ENCODE results near the gene NPHS1.

The NPHS1 gene

GRCh38 chr19:35786299-35787160, 65.8 kb downstream of the NPHS1 start:
- no peak for DNase-seq

GRCh38 chr19:35785339-35785627, 67.0 kb downstream of the NPHS1 start:
- DNase-seq: no peak

- DNase-seq: no peak
Measured at GRCh38 chr19:35784503-35785338, 67.6 kb downstream of the NPHS1 start.

GRCh38 chr19:35783469-35784434, 68.6 kb downstream of the NPHS1 start:
- DNase-seq: no peak

- no peak for DNase-seq
Measured at GRCh38 chr19:35782589-35782988, 69.7 kb downstream of the NPHS1 start.

GRCh38 chr19:35781650-35782049, 70.7 kb downstream of the NPHS1 start:
- no peak for DNase-seq

DNA sequence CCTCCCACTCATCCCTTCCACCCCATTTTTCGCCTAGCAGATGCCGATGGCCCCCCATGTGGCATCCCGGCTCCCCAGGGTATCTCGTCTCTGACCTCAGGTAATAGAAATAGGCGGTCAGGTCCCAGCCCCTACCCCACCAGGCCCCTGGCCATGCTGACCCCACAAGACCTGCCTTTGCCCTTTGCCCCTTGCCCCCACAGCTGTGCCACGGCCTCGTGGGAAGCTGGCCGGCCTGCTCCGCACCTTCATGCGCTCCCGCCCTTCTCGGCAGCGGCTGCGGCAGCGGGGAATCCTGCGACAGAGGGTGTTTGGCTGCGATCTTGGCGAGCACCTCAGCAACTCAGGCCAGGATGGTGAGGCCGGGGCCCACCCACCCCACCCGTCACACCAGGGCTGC, 71.6 kb downstream of the NPHS1 start:
- no peak for DNase-seq

GRCh38 chr19:35780058-35780457, 72.2 kb downstream of the NPHS1 start:
- DNase-seq: no peak

- DNase-seq: no peak
Measured at GRCh38 chr19:35779033-35779432, 73.3 kb downstream of the NPHS1 start.

DNA sequence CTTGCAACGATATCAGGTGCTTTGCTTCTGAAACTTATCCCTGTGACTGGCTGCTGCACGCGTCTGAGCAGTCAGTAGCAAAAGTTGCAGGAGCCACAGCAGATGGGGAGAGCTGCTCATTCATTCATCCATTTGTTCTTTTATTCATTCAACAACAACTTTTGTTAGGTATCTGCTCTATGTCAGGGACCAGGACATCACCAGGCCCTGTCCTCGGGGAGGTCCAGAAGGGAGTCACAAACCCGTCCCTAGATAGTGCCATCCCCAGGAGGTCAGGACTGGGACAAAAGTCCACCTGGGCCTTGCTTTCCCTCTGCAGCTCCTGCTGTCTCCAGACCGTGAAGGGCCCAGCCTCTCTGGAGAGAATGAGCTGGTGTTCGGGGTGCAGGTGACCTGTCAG, 74.3 kb downstream of the NPHS1 start:
- no peak for DNase-seq

DNA sequence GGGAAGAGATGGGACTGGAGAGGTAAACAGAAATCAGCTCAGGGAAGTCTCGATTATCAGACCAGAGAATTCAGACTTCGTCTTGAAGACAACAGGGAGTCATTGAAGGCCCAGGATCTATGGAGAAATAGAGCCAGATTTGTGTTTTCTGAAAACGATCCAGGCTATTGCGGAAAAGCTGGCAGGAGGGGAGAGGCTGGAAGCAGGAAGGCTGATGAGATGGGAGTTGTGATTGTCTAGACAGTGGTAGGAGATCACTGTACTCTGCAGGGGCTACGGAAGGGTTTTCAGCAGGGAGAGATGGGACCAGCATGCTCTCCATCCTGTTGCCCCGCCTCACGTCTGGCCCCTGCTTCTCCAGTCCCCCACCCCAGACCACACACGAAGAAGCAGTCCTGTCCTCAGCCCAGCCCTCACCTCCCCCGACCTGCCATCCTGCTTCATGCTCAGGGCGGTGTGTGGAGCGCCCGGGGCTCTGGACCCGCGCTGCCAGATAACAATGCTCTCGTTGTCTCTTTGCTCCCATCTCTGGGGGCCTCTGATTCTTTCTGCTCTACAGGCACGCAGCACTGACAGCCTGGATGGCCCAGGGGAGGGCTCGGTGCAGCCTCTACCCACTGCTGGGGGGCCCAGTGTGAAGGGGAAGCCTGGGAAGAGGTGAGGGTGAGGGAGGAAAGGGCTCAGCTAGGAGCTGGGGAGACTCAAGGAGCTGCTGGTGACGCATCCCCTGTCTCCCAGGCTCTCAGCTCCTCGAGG, 75.0 kb downstream of the NPHS1 start:
- no peak for DNase-seq

DNA sequence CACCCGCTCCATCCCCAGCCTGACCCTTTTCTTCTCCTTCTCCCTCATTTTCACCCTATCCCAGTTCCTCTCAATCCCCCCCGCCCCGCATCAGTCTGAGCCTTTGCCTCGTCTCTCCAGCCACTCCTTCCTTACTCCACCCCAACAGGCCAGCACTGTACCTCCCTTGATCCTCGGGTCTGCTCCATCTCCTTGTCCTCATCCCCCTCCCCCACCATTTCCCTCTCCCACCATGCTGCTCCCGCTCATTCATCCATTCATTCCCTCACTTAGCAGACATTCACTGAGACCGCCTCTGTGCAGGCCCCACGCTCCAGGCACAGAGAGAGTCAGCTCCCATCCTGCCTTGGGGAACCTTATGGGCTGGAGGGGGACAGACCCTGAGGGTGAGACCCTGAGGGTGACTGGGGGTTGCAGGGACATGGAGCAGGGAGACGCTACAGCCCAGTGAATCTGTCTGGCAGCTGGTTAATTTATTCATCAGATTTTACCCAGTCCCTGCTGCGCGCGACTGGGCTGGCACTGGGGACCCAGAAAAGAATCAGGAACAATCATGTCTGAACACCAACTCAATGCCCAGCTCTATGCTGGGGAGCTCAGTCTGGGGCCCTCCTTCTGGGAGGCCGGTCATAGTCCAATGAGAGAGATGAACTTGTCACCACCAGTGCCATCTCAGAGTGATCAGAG, 76.1 kb downstream of the NPHS1 start:
- DNase-seq: no peak
